HG03469 (cell line): ENCODE results near the gene ELK3.
"Not testable (repeated sequence)": the region's sequence is repeated elsewhere in the genome, so short reads cannot be mapped to it uniquely, and the experiment has no call there.

ENCODE experiments used
- ATAC-seq: cut with Tn5 transposase; IDR thresholded peaks from one replicate; pipeline ENCODE4 v1.9.1; 2021; ENCODE audit warnings: mild to moderate bottlenecking, moderate library complexity, moderate number of reproducible peaks; ENCODE audit not compliant: unreplicated experiment

ELK3 gene

GRCh38 chr12:96302687-96303310 lies 108.6 kb downstream of the ELK3 start:
- ATAC-seq: no peak

- ATAC-seq: no peak
Measured at GRCh38 chr12:96303653-96304052, 109.5 kb downstream of the ELK3 start.

- no peak for ATAC-seq
Measured at GRCh38 chr12:96305665-96306064, 111.5 kb downstream of the ELK3 start.

DNA sequence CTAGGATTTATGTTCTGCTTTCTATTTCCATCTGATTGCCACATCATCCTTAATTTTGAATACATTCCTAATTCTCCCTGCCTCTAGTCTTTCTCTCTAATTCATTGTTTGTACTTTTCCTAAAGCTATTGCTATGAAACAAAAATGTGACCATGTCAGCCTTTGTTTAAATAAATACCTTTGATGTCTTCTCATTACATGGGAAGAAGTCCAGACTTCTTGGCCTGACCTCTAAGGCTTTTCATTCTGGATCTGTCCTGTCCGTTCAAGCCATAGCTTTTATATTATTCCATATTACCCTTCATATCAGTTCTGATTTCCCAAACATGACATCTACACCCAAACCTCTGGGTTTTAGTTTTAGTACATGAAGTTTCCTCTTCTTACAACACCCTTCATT lies 114.7 kb downstream of the ELK3 start:
- ATAC-seq: no peak

DNA sequence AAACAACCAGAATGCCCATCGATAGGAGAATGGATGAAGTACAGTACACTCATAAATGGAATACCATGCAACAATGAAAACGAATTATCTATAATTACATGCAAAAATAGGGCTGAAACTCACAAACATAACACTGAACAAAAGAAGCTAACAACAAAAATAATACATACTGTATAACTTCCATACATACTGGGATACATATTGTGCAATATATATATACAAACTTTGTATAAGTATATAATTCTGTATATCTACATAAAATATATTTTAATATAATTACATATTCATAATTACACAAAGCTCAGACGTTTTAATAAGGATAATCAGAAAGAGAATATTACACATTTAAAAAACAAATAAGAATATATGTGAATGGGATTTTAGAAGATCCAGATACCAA lies 115.9 kb downstream of the ELK3 start:
- ATAC-seq: no peak

DNA sequence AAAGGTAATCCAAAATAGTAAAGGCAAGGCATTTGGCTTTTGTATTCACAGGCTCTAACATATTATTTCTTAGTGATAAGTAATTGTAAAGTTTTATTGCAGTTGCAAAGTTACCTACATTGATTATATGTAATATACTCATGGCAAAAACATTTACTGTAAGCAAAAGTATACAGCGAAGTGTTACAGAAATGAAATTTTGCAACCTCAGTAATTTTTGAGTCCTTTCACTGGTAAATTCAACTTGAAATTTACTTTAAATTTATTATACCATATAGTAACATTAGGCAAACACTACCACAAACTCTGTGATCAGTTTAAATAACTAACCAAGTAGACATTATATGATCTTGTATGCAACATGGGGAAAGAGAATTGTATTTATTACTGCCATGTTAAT lies 117.0 kb downstream of the ELK3 start:
- ATAC-seq: no peak

GRCh38 chr12:96313606-96314005 lies 119.4 kb downstream of the ELK3 start:
- ATAC-seq: no peak

DNA sequence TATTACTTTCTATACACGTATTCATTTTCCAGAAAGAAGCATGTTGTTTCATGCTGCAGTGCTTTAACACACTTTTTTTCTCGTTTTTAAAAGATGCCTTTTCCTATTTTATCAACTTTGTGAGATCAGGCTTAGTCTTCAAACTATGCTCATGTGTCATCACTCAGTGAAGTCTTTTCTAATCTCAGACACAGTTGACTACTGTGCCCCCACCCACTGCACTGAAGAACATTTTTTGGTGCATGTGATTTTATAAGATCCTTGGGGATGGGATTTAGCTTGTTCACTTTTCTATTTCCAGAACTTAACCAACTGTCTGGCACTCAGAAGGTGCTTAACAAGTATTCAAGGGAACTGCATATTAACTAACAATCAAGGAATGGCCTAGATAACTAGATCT lies 120.5 kb downstream of the ELK3 start:
- ATAC-seq: no peak

DNA sequence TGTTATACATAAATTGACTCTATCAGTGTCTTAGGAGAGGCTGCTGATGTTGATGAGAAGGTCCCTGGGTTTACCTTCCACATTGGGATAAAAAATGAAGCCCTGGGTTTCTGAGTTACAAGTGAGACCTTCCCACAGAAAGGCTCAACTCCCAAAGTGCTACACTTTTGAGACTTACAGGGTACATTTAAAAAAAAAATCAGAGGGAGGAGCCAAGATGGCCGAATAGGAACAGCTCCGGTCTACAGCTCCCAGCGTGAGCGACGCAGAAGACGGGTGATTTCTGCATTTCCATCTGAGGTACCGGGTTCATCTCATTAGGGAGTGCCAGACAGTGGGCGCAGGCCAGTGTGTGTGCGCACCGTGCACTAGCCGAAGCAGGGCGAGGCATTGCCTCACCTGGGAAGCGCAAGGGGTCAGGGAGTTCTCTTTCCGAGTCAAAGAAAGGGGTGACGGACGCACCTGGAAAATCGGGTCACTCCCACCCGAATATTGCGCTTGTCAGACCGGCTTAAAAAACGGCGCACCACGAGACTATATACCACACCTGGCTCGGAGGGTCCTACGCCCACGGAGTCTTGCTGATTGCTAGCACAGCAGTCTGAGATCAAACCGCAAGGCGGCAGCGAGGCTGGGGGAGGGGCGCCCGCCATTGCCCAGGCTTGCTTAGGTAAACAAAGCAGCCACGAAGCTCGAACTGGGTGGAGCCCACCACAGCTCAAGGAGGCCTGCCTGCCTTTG lies 121.7 kb downstream of the ELK3 start:
- not testable (repeated sequence) for ATAC-seq

DNA sequence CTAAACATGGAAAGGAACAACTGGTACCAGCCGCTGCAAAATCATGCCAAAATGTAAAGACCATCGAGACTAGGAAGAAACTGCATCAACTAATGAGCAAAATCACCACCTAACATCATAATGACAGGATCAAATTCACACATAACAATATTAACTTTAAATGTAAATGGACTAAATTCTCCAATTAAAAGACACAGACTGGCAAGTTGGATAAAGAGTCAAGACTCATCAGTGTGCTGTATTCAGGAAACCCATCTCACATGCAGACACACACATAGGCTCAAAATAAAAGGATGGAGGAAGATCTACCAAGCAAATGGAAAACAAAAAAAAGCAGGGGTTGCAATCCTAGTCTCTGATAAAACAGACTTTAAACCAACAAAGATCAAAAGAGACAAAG lies 123.6 kb downstream of the ELK3 start:
- ATAC-seq: not testable (repeated sequence)
